ENCODE data around the gene ZNF554.

ZNF554 gene

DNA sequence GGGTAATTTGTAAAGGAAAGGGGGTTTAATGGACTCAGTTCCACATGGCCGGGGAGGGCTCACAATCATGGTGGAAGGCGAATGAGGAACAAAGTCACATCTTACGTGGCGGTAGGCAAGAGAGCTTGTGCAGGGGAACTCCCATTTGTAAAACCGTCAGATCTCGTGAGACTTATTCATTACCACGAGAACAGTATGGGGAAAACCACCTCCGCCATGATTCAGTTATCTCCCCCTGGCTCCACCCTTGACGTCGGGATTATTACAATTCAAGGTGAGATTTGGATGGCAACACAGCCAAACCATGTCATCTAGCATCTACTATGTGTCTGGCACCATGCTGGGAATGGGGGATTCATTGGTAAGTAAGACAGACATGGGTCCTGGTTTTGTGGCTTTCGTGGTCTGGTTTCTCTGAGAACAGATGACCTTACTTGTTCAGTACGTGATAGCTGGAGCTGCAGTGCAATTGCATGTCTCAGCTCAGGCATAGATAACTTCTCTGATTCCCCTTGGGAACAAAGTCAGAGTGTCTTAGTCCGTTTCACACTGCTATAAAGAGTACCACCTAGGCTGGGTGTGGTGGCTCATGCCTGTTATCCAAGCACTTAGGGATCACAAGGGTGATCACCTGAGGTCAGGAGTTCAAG, 8.3 kb downstream of the ZNF554 start:
- DNase-seq (ENCODE audit: low read depth), result no peak

GRCh38 chr19:2834294-2834871, 14.7 kb downstream of the ZNF554 start:
- DNase-seq (ENCODE audit: low read depth), result no peak

- DNase-seq (ENCODE audit: low read depth), result no peak
Measured at GRCh38 chr19:2837430-2837829, 17.8 kb downstream of the ZNF554 start.

DNA sequence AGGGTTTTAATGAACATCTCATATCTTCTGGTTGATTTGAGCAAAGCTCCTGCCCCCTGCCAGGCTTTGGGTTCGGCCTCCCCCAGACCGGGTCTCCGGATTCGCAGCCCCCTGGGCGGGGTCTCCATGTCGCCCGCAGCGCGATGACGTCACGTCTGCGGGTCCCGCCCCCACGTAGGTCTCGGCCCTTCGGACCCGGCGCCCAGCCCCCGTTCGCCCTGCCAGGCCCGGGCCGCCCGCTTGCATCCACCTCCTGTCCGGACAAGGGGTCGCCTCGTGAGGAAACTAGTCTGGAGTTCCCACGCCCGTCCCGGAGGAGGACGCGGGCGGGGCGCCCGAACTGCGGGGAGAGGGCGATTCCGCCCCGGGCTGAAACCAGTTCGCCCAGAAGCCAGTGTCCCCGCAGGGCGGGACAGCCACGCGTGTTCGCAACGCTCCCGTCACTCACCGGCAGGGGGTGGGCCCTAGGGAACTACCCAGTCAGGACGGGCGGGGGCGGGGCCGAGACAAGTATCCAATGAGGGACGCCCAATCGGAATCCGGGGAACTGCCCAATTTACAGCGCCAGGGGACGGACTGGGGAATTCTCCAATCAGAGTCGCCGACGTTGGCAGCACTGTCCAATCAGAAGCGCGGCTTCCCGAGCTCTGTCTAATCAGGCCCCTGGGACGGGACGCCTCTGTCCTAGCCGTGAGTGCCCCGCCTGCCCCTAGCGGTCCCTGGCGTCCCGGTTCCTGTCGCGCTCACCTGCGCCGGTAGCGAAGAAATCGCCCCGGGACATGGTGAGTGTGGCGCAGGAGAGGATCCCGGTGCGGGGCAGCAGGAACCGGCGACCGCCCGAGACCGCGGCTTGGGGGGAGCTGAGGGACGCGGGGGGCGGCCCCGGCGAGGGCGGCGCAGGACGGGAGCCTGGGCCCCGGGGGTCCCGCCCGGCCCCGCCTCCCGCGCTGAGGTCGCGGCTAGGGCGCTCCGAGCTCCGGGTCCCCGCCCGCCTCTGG, 21.4 kb downstream of the ZNF554 start, which contains the start of gene ZNF555:
Gene ZNF555 (plus strand): TSS at position 682 of the 998 bp plus-strand sequence. CDS start 98 bp downstream, at position 780.
- DNase-seq (ENCODE audit: low read depth), result peak; percentile 92

DNA sequence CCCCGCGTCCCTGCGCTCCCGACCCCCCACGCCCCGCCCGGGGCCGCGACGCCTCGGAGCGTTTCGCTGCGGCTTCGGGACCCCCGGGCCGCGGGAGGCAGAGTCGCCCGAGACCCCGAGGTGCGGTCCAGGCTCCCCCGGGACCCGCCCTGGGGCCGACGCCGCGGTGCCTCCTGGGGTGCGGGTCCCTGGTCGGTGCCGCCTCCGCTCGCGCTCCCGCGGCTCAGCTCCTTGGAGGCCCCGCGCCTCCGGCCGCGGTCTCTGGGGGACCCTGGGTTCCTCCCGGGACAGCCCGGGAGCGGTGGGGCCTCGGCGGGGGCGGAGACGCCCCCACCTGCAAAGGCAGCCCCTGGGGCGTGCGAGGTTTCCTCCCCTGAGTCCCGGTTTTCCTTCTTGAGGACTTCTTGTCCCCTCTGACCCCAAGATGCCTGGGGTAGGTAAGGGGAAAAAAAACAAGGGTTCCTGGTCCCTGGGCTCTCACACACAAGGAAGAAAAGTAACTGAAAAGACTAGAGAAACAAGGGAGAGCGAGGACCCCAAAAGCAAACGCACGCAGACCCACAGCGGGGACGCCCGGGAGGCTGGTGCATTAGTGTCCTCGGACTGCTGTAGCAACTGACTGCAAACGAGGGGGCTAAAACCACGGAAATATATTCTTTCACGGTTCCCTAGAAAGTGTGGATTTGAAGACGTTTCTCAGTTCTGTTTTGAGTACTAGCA, 22.3 kb downstream of the ZNF554 start:
- DNase-seq (ENCODE audit: low read depth), result no peak

DNA sequence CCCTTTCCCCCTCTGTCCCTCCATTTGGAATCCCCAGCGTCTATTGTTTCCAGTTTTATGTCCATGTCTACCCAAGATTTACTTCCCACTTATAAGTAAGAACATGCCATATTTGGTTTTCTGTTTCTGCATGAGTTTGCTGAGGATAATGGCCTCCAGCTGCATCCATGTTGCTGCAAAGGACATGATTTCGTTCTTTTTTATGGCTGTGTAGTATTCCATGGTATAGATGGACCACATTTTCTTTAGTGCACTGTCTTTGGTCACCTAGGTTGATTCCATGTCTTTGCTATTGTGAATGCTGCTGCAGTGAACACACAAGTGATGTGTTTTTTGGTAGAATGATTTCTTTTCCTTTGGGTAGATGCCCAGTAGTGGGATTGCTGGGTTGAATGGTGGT, 25.4 kb downstream of the ZNF554 start:
- no peak for DNase-seq (ENCODE audit: low read depth)

DNA sequence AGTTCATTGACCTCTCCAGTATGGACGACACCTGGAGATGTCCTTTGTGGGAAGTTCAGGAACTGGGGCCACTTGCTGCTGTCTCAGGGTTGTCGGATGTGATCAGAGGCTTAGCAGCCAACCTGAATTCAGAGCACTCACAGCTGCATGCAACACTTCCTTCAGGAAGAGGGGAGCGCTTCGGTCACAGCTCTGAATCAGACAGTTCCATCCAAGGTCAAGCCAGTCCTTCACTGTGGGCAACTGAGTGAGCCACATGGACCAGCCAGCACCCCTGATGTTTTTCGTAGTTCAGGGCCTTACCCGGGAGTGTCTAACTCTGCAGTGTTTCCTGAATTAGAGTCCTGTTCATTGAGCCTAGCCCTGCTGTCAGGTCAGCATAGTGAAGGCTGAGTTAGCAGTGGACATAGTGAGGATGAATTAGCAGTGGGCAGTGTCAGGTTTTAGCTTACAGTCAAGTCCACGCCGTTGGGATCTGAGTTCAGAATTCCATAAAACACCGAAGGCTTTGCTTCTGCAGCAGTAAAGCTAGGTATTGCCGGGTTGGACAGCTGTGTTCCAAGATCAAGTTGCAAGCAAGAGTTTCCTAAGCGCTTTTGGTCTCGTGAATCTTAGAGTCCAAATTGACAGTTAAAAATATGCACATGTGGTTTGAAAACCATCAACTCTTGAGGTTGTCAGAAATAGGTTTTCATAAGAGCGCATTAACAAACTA, 26.7 kb downstream of the ZNF554 start:
- no peak for DNase-seq (ENCODE audit: low read depth)

GRCh38 chr19:2847507-2847906, 27.8 kb downstream of the ZNF554 start:
- DNase-seq (ENCODE audit: low read depth), result no peak

DNA sequence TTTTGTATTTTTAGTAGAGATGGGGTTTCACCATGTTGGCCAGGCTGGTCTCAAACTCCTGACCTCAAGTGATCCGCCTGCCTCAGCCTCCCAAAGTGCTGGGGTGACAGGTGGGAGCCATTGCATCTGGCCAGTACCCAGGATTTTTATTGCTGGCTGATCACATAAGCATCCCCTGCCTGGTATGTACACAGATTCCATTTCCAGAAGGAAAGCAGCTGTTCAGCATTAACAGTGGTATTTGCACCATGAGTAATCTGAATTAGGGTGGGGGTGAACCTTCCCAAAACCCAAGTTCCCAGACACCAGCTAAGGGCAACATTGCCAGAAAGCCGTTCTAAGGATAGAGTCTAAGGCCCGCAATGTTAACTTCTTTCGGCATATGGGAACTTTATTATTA, 28.9 kb downstream of the ZNF554 start:
- DNase-seq (ENCODE audit: low read depth), result no peak

GRCh38 chr19:2850256-2850925, 30.7 kb downstream of the ZNF554 start:
- no peak for DNase-seq (ENCODE audit: low read depth)

- no peak for DNase-seq (ENCODE audit: low read depth)
Measured at GRCh38 chr19:2852598-2852997, 32.9 kb downstream of the ZNF554 start.

DNA sequence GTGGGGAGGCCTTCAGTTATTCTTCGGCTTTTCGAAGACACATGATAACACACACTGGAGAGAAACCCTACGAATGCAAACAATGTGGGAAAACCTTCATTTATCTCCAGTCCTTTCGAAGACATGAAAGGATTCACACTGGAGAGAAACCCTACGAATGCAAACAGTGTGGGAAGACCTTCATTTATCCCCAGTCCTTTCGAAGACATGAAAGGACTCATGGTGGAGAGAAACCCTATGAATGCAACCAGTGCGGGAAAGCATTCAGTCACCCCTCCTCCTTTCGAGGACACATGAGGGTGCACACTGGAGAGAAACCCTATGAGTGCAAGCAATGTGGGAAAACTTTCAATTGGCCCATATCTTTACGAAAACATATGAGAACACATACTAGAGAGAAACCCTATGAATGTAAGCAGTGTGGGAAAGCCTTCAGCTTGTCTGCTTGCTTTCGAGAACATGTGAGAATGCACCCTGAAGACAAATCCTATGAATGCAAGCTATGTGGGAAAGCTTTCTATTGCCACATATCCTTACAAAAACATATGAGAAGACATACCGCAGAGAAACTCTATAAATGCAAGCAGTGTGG, 33.4 kb downstream of the ZNF554 start:
- no peak for DNase-seq (ENCODE audit: low read depth)

GRCh38 chr19:2854849-2855248, 35.2 kb downstream of the ZNF554 start:
- DNase-seq (ENCODE audit: low read depth), result no peak

GRCh38 chr19:2856457-2857050, 36.9 kb downstream of the ZNF554 start:
- DNase-seq (ENCODE audit: low read depth), result no peak

- DNase-seq (ENCODE audit: low read depth), result no peak
Measured at GRCh38 chr19:2858864-2859263, 39.2 kb downstream of the ZNF554 start.

DNA sequence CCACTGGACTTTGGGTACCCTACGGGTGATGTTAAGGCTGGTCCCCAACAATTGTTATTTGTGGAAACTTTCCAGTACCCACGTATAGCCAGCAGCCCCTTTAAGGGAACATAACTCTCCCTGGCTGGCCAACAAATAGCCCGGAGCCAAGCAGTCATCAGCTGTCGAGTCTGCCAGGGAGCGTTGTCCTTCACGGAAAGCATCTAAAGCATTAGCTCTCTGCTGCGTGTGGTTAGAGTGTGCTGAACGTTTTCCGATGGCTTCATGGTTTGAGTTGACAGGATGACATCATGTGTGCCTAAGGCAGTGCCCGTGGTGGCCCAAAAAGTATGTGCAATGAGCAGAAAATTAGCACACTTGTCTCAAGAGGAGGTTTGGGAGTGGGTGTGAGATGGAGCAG, 44.1 kb downstream of the ZNF554 start:
- DNase-seq (ENCODE audit: low read depth), result no peak

DNA sequence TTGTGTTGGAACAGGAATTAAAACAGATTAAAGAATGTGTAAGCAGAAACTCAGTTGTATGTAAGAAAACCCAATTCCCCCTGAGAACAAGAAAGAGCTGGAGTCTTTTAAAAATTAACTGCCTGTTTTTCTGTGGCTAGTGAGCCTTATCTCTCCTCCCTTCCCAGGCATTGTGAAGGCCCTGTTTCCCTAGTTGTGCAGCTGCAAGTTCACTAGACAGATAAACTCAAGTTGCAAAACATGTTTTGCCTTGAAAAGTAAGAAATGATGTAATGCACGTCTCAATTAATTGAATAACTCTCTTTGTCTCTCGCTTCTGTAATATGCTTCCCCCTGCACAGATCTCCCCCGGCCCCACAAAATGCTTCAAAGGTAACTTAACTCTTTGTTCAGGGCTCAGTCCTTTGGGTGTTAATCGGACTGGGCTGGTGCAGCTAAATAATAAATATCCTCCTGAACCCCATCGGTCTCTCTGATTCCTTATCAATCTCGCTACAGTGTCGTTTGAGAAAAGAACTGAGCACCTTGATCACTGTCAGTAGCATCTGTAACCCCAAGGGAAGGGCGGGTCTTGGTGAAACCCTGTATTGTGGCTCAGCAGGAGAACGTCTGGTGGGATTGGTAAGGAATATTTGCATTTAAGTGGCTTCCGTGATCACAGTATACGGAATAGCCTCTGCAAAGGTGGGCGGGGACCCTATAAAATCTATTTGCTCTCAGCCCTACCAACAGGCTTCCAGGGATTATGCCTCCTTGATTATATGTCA, 45.8 kb downstream of the ZNF554 start:
- DNase-seq (ENCODE audit: low read depth), result no peak

GRCh38 chr19:2866495-2867024, 46.9 kb downstream of the ZNF554 start:
- DNase-seq (ENCODE audit: low read depth), result no peak

All from activated T-cell treated with anti-CD3 and anti-CD28 coated beads for 48 hours (primary cell).